ENCODE results near the gene RBM3. TPM values are rescaled to one million over a fixed set of nuclear protein-coding genes. Genes with fewer than 3 reads are reported as not detected.
"Not testable (repeated sequence)": the region's sequence is repeated elsewhere in the genome, so short reads cannot be mapped to it uniquely, and the experiment has no call there.

RBM3 gene
- 100 to 1,000 TPM; 170 to 235 (median 217) TPM for total RNA-seq

GRCh38 chrX:48574270-48575266, at the start of gene RBM3:
TSS of gene RBM3 (plus strand) at chrX:48574484. CDS start at chrX:48575181, 697 bp downstream.
- Histone ChIP-seq H3K4me1 (peaks cover 0 to 20% (median 12%) of the 10 kb centered on the region in 4 donors), H3K9me3 (no peaks in the 10 kb centered on the region), H3K4me3 (peak within 1 kb of the TSS; percentile 48 to 79 (median 63)), H3K27ac (peak within 1 kb of the TSS; percentile 94 to 100 (median 99)), H3K36me3 (peaks cover 0 to 46% (median 0%) of the 10 kb centered on the region in 3 donors), H3K27me3 (no peaks in the 10 kb centered on the region)
- DNase-seq (ENCODE audit: low spot score in 2 of 2), result peak; percentile 80 to 86
- TF ChIP-seq CTCF (IDR thresholded peaks at IDR 0.05) (peak; percentile 27 to 61 (median 40)), POLR2A (IDR thresholded peaks at IDR 0.05) (peak; percentile 84 to 86), EP300 (IDR thresholded peaks at IDR 0.05) (peak in 1 of 2 donors; percentile 97)
- 1 to 37% methylated on average over 30 to 71 of the region's 71 CpGs for WGBS, 2 donors

- not testable (repeated sequence) for H3K27me3 ChIP-seq; H3K4me1 ChIP-seq; H3K27ac ChIP-seq; DNase-seq (ENCODE audit: low spot score in 2 of 2); H3K4me3 ChIP-seq; H3K9me3 ChIP-seq
- 90 to 91% methylated on average over 5 to 8 of the region's 8 CpGs for WGBS, 2 donors
- H3K36me3 ChIP-seq, result peaks cover 0 to 23% (median 0%) of the 10 kb centered on the region in 3 donors
Observed at GRCh38 chrX:48525853-48526252, 48.4 kb upstream of the RBM3 start.

GRCh38 chrX:48530736-48531135, 43.5 kb upstream of the RBM3 start:
- Histone ChIP-seq H3K4me1 (no peaks in the 10 kb centered on the region), H3K27me3 (no peaks in the 10 kb centered on the region), H3K9me3 (no peaks in the 10 kb centered on the region), H3K4me3 (no peak overlapping the region), H3K36me3 (peaks cover 0 to 23% (median 0%) of the 10 kb centered on the region in 3 donors), H3K27ac (peak overlapping the region in 2 of 4 donors; percentile 26 to 72)
- TF ChIP-seq CTCF (IDR thresholded peaks at IDR 0.05) (no peak), EP300 (IDR thresholded peaks at IDR 0.05) (no peak), POLR2A (IDR thresholded peaks at IDR 0.05) (no peak)
- 75 to 89% methylated on average over 3 of the region's 3 CpGs for WGBS, 2 donors
- DNase-seq (ENCODE audit: low spot score in 2 of 2), result no peak

- TF ChIP-seq CTCF (IDR thresholded peaks at IDR 0.05), result no peak
- no peak for TF ChIP-seq EP300 (IDR thresholded peaks at IDR 0.05)
- no peaks in the 10 kb centered on the region for H3K4me1 ChIP-seq
- no peak for DNase-seq (ENCODE audit: low spot score in 2 of 2)
- peak overlapping the region in 3 of 4 donors; percentile 26 to 72 (median 34) for H3K27ac ChIP-seq
- no peaks in the 10 kb centered on the region for H3K9me3 ChIP-seq
- no peak overlapping the region for H3K4me3 ChIP-seq
- no peaks in the 10 kb centered on the region for H3K27me3 ChIP-seq
- WGBS, 2 donors, result 69% methylated on average over 4 to 5 of the region's 5 CpGs
- peaks cover 0 to 23% (median 0%) of the 10 kb centered on the region in 3 donors for H3K36me3 ChIP-seq
Observed at GRCh38 chrX:48531358-48531959, 42.8 kb upstream of the RBM3 start.

- Histone ChIP-seq H3K4me3 (no peak overlapping the region), H3K4me1 (no peaks in the 10 kb centered on the region), H3K36me3 (peaks cover 0 to 17% (median 0%) of the 10 kb centered on the region in 3 donors), H3K27ac (peak overlapping the region in 3 of 4 donors; percentile 40 to 72 (median 67)), H3K27me3 (no peaks in the 10 kb centered on the region), H3K9me3 (no peaks in the 10 kb centered on the region)
- WGBS, 2 donors, result 70 to 91% methylated on average over 1 of the region's 1 CpG
- TF ChIP-seq POLR2A (IDR thresholded peaks at IDR 0.05), result no peak
- TF ChIP-seq EP300 (IDR thresholded peaks at IDR 0.05), result no peak
- no peak for TF ChIP-seq CTCF (IDR thresholded peaks at IDR 0.05)
- DNase-seq (ENCODE audit: low spot score in 2 of 2), result no peak
Observed at GRCh38 chrX:48532161-48532560, 42.1 kb upstream of the RBM3 start.

Measured in tibial nerve (tissue), 4 donors.